Activated T-cell treated with anti-CD3 and anti-CD28 coated beads, Interleukin-2, amount 50 U/mL, for 72 hours (primary cell): ENCODE data around the gene TTC23L. TPM values are rescaled to one million over a fixed set of nuclear protein-coding genes. Genes with fewer than 3 reads are reported as not detected.

Experiments used
- ATAC-seq, 2 donors: fragments of 150-1000 bp; cut with Tn5 transposase; replicated peaks in 1 of 2; 2 replicates each; pipeline ENCODE4 v1.10.0; 2021; ENCODE audit warnings: moderate library complexity in 2 of 2, mild to moderate bottlenecking in 1 of 2
- DNase-seq, 2 donors: peaks; one replicate each; pipeline ENCODE4 v3.0.0; 2021 to 2022; ENCODE audit warnings: mixed read lengths in 1 of 2
- H3K27ac Mint-ChIP-seq: one replicate; pipeline ENCODE4 v1.8.0; 2022; ENCODE audit warnings: mild to moderate bottlenecking, moderate library complexity, mixed read lengths
- H3K27me3 Mint-ChIP-seq: one replicate; pipeline ENCODE4 v1.8.0; 2022; ENCODE audit warnings: low read depth, mixed read lengths
- H3K36me3 Mint-ChIP-seq, 2 donors: one replicate each; pipeline ENCODE4 v1.8.0; 2022; ENCODE audit warnings: mixed read lengths in 2 of 2, mild to moderate bottlenecking in 1 of 2; ENCODE audit not compliant: insufficient read depth in 2 of 2
- H3K4me1 Mint-ChIP-seq: one replicate; pipeline ENCODE4 v1.8.0; 2022; ENCODE audit warnings: low read depth, mixed read lengths
- H3K4me3 Mint-ChIP-seq, 2 donors: one replicate each; pipeline ENCODE4 v1.8.0; 2022; ENCODE audit warnings: mild to moderate bottlenecking in 2 of 2, mixed read lengths in 2 of 2, moderate library complexity in 2 of 2
- H3K9me3 Mint-ChIP-seq, 2 donors: one replicate each; pipeline ENCODE4 v1.8.0; 2022; ENCODE audit warnings: mixed read lengths in 2 of 2
- total RNA-seq, 2 donors: library from RNA; stranded (reverse); gene quantifications; one replicate each; pipeline ENCODE4 v1.2.3, GENCODE V29; 2022

Gene TTC23L
- total RNA-seq, 2 donors from 2014 or later, result 0.56 to 0.58 TPM

- no peaks in the 10 kb centered on the region for H3K27me3 Mint-ChIP-seq
- no peak overlapping the region for H3K27ac Mint-ChIP-seq
- DNase-seq, result no peak
- H3K4me3 Mint-ChIP-seq, result no peak overlapping the region
- no peaks in the 10 kb centered on the region for H3K4me1 Mint-ChIP-seq
- H3K36me3 Mint-ChIP-seq, result peaks cover 7 to 22% of the 10 kb centered on the region in 2 donors
- no peak for ATAC-seq
- no peaks in the 10 kb centered on the region for H3K9me3 Mint-ChIP-seq
Measured at GRCh38 chr5:34944460-34945047, 105.6 kb downstream of the TTC23L start.

Other genes with a start within 250 kb of the TTC23L start
- 1 to 10 TPM in 1 of 2 donors, under 1 TPM in 1; 0.67 to 1.5 TPM for gene RAI14, start 182.8 kb upstream of the TTC23L start, total RNA-seq
- gene RAD1, start 76.3 kb downstream of the TTC23L start, total RNA-seq, result 10 to 100 TPM; 36.8 to 43.8 TPM
- gene BRIX1, start 76.5 kb downstream of the TTC23L start, total RNA-seq, result 10 to 100 TPM; 34.7 to 35.7 TPM
- gene DNAJC21, start 90.4 kb downstream of the TTC23L start, total RNA-seq, result 10 to 100 TPM; 64.0 to 77.3 TPM
- gene AGXT2, start 208.8 kb downstream of the TTC23L start, total RNA-seq, result not detected